ENCODE results near the gene TNIP1.

The TNIP1 gene

DNA sequence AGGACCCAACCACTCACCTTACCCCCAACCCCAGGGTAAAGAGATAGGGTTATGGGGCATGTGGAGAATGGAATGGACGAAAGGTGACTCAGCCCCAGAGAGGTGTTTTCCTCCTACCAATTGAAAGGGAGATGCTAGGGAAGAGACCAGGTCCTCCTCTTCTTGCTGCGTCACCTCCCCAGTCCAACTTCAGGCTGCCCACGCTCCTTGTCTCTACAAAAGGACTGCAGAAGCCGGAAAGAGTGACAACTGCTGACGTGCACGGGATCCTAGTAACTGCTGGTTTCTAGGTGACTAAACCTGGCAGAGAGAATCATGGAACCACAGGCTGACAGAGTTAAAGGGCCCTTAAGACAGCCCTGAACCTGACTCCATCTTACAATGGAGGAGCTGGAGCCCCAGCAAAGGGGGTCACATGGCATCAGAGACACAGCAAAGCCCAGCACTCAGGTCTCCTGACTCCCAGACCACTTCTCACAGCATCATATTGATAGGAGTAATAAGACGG is 58.3 kb downstream of the TNIP1 start:
- peak; percentile 53 for DNase-seq (ENCODE audit: low read depth)

DNA sequence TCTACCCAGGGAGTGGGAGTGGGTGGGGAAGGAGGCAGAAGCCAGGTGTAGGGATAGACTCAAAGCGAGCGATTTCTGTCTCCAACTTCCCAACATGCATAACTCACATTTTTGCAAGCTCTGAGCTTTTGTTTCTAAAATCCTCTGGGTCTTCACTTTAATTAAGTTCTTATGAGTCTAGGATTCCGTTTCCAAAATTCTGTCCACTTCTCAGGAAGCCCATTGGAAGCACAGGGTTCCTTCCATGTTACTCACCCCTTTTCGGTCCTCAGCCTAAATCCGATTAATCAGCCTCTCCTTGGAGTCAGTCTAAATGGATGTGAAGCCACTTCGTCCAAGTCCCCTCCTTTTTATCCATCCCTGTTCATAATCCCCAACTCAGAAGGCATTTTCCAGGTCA is 59.1 kb downstream of the TNIP1 start:
- no peak for DNase-seq (ENCODE audit: low read depth)

DNA sequence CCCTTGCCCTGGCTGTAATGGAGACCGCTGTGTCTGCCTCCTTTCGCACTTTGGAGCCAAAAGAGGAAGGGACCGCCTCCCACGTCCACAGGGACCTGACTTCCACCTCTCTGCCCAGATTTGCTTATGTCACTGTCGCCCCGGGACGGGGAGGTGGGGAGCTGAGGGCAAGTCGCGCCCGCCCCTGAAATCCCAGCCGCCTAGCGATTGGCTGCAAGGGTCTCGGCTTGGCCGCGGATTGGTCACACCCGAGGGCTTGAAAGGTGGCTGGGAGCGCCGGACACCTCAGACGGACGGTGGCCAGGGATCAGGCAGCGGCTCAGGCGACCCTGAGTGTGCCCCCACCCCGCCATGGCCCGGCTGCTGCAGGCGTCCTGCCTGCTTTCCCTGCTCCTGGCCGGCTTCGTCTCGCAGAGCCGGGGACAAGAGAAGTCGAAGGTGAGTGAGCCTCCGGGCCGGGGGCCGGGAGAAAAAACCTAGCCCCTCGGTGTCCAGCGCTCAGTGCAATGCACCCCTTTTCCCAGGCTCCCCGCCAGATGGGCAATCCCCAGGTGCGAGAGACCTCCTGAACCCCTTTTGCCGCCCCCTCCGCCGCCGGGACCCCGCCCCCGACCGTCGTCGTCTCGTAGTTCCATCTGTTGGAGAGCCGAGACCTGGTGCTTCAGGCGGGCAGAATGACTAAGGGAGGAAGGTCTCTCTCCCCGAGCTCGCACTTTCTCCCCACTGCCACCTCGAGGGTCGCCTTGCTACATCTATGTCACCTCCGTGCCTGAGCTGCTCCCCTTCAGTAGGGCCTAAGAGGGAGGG is 60.3 kb downstream of the TNIP1 start, which contains the start of gene GPX3:
TSS of gene GPX3 (plus strand) at position 288 of the 807 bp plus-strand sequence. CDS start at position 352, 64 bp downstream.
- DNase-seq (ENCODE audit: low read depth): no peak

DNA sequence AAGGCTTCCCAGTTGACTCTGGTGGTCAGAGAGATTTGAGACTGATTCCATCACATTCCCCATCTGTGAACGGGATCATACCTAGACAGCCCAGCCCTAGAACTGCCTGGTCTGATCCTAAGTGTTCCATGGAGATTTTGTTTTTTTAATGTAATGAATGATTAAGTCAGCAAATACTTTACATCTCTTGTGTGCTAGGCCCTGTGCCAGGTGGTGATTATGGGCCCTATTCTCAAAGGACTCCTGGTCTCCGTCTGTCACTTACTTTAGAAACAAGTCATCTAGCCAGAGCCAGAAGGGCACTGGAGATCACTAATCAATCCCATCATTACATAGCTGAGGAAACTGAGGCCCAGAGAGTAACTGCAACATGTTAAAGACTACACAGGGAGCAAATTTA is 61.5 kb downstream of the TNIP1 start:
- DNase-seq (ENCODE audit: low read depth): no peak

DNA sequence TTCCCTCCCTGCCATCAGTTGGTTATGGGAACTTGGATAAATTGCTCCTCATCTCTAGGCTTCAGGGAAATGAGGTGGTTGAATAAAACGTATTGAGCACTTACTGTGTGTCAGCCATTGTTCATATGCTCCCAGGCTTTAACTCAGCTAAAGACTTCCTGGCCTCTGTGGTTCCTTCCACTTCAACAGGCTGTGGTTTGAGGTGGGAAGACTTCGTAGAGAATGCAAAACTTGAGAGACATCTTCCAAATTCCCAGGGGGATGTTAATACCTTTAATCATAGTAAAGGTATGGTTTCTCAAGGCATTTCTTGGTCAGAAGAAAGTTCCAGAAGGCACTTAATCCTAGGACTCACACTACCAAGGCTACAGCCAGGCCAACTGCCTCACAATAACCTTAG is 62.0 kb downstream of the TNIP1 start:
- DNase-seq (ENCODE audit: low read depth): no peak

DNA sequence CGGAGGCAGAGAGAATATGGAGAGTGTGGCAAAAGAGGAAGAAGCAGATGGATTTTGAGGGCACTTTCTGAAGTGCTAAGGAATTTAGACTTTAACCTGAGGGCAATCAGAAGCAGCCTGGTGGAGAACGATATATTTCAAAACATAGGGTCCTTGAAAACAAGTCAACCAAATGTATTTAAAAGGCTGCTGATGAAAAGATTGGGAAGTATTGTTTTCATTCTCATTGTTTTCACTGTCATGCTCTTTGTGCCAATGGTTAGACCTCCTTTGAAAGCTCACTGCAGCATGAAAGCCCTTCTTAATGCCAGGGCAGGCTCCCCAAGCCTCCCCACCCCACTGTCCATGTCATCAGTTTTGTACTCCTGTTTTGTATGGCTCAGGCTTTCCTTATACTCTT is 62.9 kb downstream of the TNIP1 start:
- DNase-seq (ENCODE audit: low read depth): no peak

DNA sequence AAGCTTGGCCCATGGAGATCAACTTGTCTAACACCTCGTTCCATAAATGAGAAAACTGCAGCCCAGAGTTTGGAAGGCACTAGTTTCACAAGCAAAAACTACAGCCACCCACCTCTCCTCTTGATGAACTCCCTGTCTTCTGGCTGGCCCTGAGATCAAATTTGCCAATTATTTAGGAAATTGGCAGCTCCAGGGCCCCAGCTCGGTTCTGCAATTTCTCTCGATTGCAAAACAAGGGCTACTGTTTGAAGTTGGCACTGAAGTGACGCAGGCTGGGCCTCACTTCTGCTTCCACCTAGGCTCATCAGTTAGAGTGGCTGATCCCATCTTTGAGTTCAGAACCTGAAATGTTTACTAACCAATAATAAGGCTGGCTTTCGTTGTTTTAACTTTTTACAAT is 64.1 kb downstream of the TNIP1 start:
- no peak for DNase-seq (ENCODE audit: low read depth)

DNA sequence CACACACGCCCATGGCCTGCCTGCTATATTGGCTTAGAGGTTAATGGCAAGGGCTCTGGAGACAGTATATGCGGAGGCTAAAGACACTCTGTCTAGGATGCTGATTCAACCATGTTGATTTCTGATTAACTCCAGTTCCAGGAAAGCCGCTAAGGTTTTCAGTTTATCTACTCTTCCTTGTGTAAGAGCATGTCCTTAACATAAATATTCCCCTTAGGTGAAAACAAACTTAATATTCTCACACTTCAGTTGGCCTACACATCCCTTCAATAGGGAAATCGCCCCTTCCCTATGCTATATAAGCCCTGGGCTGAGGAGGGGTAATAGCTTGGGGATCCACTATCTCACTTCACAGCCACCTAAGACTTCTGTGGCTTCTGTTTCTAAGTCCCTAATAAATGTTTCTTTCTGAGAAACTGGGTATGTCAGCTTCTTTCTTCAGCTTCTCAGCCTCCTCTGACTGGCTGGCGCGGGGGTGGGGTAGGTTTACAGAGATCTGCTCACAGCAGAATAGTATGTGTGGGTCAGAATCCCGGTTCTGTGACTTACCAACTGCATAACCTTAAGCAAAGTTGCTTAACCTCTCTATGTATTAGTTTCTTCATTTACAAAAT is 64.8 kb downstream of the TNIP1 start:
- no peak for DNase-seq (ENCODE audit: low read depth)

DNA sequence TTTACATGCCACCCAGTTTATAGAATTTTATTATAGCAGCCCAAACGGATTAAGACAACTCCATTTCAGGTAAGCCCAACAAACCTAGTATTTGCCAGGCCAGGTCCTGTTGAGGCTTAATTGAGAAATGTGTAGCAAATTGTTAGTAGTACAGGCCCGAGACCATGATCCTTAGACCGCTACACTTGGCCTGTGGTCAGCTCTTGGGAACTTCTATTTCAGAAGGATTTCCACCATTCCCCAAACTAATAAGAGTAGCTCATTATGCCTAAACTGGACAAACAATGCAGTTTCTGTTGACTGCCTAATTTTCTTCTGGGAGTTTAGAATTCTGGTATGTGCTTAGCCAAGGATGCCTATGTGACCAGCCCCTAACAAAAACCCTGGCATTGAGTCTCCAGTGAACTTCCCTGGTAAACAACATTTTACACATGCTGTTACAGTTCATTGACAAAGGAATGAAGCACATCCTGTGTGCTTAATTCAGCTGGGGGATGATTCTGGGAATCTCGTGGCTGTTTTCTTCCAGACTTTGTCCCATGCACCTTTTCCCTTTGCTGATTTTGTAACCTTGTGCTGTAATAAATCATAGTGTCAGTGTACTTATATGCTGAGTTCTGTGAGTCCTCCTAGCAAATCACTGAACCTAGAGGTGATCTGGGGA is 66.0 kb downstream of the TNIP1 start:
- no peak for DNase-seq (ENCODE audit: low read depth)

DNA sequence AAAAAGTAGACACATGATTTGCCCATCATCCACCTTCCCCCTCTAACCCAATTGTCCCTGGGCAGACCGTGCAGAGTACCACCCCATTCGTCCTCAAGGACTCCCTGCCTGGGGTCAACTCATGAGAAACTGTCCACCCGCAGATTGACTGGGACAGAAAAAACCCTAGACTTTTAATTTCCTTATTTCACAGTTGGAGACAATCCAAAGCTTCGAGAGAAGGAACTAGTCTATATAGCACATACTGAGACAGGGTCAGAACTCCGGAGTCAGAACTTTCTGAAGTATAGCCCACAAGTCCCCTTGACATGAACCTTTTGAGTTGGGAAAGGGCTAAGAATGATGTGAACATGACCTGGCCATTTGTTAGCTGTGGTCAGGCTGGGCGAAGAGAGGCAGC is 68.0 kb downstream of the TNIP1 start:
- DNase-seq (ENCODE audit: low read depth): no peak

DNA sequence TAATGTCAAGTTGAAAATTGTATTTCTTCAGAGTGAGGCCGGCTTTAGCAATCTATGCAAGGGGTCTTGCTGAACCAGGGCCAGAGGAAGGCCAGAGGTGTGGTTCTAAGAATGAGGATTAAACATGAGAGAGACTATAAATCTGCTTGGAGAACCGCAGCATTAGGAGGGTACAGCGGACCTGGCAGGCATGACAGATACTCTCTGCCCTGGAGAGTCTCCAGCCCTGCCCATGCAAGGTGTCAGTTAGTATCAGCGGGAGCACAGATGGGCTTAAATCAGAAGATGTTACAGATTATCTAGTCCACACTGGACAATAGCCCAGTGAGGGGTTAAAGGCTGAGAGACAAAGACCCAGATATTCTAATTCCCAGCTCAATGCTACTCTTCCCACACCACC is 71.9 kb downstream of the TNIP1 start:
- no peak for DNase-seq (ENCODE audit: low read depth)

DNA sequence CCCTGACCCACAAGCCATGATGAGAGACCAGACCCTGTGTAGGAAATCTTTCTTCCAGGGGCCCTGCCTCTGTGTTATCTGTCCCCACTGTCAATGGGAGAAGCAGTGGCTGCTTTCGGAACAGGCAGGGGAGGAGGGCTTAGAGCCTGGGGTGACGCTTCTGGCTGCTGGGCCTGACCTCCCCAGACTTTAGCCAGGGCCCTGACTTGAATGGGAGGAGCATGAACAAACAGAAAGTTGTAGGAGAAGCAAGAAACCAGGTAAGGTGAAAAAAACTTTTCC is 72.7 kb downstream of the TNIP1 start:
- no peak for DNase-seq (ENCODE audit: low read depth)

DNA sequence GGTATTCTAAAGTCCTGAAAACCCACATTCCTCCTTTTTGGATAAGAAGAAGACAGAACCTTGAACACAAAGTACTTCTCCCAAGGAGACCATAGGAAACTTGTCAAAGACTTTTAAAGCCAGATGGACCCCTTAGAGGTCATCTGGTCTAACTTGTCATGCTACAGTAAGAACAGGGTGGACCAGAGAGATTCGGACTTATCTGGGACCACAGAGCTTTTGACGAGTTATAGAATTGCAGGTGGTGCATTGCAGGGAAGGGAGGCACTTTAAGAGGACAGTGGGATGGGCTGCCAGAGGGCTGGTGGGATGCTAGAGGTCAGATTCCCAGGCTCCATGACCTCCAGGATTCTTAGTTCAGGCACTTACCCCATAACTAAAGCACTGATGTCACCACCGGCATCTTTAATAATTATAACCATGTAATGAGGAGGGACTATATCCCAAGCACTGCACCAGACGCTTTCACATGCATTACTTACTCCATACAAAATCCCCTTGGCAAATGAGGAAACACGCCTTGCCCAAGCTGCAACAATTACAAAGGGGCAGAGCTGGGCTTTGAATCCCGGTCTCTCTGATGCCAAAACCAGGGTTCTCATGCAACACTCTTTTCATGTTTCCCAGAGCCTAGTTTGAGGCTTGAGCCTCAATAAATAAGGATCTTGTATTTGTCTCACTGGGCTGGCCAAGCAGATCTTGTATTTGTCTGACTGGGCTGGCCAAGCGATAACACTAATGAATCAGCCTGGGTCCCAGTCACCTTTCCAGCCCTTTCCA is 73.2 kb downstream of the TNIP1 start:
- DNase-seq (ENCODE audit: low read depth): no peak

DNA sequence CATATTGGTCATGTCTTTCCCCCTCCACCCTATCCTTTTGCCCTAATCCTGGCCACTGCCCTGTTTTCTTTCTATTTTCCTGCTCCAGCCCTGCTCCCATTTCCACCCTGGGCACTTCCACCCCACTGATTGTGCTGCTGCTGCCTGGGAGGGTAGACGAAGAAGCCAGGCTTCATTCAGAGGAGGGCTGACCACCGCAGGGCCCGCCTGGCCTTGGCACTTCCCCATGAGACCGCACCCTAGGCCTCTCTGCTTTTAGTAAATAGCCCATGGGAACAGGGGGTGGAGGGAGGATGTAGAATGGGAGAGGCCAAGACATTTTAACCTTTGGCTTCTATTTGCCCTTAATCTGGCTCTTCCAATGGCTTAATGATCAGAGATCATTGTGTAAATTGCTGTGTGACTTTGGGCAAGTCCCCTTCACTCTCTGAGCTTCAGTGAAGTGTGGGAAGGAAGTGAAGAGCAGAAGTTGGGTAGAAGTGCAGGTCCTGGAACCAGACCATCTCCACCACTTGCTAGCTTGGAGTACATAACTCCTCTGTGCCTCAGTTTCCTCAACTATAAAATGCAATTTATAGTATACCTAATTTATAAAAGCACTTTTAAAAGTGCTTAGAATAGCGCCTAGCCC is 74.0 kb downstream of the TNIP1 start:
- DNase-seq (ENCODE audit: low read depth): no peak

DNA sequence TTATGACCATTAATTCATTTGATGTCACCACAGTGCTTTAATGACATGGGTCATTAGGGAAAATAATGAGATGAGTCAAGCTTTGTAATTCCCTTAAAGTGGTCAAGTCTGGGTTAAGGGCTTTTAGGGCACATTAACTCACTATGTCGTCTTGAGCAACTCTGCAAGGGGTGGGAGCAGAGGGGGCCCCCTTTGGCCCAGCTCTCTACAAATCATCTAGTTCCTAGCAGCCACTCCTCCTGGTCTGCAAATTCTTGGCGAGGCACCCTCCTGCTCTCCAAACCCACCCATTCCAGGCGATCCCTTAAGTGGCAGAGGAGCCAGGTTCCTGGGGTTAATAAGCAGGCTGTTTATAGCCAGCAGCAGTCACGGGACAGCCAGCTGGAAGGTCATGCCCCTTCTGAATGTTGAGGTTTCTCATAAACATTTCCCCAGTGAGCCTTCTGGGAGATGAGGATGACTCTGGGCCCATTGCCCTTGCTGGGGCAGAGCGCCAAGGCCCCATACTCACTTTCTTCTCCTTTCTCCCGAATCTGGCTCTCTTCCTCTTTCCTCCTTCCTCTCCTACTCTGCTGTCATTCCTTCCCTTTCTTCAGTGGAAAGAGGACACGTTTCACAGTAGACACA is 74.8 kb downstream of the TNIP1 start:
- DNase-seq (ENCODE audit: low read depth): peak; percentile 68

DNA sequence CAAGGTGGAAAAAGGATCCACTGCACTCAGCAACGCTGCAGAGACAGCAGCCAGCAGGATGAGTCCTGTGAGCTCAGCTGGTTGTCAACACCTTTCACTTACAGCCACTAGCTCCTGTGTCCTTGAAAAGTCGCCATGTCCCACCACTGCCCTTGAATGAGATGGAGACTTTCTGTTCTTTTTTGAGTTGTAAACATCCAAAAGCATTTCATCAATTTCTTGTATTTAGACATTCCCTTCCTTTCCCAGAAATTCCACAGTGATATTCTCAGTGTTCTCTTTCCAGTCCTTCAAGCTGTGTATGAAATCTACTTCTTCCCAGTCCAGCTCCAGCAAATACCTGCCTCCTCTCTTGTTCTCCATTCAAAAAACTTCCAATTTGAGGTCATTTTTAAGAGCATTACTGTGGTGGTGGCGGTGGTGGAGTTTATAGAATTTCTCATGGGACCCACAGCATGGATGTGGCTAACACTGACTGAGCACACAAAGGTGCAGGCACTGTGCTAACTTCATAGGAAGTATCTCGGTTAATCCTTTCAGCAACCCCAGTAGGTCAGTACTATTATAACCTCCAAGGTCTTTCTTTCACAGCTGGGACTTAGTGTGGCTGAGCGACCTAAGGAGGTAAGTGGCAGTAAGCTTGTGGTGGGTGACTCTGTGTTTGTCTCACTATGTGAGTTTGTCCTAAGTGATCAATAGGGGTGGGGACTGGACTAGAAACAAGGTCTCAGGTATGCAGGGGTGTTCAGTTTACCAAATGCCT is 75.5 kb downstream of the TNIP1 start:
- DNase-seq (ENCODE audit: low read depth): no peak

DNA sequence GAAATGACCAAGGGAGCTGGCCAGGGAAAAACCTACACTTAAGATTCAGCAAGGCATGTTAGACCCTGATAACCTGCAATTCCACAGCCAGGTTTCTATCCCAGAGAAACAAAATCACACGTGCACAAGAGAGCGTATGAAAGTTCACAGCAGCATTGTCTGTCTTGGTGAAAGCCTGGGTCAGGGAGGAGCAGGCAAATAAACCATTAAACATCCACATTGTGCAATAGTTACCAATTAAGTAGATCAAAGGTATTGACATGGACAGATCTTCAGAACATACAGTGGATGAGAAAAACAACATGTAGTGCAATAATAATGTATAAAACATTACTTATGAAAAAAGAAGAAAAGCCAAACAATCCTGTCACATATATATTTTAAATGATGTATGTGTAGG is 76.3 kb downstream of the TNIP1 start:
- no peak for DNase-seq (ENCODE audit: low read depth)

DNA sequence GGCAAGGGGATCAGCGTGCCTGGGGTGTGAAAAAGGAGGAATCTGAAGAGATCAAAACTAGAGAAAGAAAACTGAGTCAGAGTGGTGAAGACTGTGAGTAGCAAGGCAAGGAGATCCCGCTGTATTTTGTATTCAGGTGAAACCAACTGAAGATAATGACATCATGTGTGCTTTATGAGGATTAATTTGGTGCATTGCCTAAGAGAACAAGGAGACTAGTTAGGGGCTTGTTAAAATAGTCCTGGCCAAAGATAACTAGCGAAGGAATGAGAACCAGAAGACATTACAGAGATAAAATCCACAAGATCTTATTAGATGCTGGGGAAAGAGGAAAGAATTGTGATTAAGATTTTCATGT is 77.4 kb downstream of the TNIP1 start:
- DNase-seq (ENCODE audit: low read depth): no peak

DNA sequence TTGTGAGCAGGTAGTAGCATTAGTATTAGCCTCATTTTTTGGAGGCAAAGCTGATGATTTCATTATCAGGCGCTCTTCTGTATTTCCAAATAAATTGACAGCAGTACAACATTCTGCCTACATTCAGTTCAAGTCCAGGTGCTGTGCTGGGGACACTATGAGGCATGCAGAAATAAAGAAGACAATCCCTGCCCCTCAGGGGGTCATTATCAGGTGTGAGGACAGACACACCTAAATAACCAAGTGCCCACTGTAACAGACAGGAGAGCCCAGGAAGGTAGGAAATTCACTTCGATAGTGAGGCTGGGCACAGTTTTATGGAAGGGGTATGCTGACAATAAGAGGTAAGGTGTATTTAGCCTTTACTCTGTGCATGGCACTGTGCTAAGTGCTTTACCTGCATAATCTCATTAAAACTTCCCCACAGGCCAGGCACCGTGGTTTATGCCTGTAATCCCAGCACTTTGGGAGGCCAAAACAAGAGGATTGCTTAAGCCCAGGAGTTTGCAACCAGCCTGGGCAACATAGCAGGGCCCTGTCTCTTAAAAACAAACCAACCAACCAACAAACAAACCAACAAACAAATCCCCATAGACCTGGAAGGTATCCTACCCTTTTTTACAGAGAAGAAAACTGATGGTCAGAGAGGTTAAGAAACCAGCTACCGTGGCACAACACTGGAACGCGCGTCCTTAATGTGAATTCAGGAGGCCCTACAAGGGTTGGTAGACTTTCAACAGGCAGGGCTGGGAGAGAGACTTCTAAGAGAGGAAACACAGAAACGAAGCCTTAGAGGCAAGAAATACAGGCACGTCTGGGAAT is 77.9 kb downstream of the TNIP1 start:
- DNase-seq (ENCODE audit: low read depth): no peak

DNA sequence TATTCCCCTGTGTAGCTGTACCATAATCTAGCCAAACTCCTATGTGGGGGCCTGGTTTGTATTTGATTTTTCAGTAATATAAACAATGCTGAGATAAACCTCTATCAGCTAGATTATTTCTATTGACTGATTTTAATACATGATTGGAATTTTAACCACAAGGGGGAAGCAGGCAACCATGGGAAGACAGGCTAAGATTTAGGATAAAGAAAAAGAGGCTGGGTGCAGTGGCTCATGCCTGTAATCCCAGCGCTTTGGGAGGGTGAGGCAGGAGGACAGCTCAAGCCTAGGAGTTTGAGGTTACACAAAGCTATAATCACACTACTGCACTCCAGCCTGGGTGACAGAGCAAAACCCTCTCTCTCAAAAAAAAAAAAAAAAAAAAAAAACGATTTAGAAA is 78.6 kb downstream of the TNIP1 start:
- peak; percentile 43 for DNase-seq (ENCODE audit: low read depth)
